HFF-Myc (cell line): ENCODE measurements around the gene MYL11.

Experiments used
- DNase-seq: peaks from one replicate; pipeline ENCODE4 v3.0.0-alpha.2; 2011; ENCODE audit warnings: low read depth; ENCODE audit errors: extremely low read depth
- H3K4me3 ChIP-seq: replicated peaks from 2 replicates; pipeline ENCODE4 v1.5.1; 2011; ENCODE audit warnings: low read depth, mild to moderate bottlenecking, control low read depth, low read length
- CTCF ChIP-seq: IDR thresholded peaks from 2 replicates; pipeline ENCODE4 v1.5.1; 2012; ENCODE audit warnings: mild to moderate bottlenecking, low read depth, low read length, control low read depth; ENCODE audit errors: missing control alignments

MYL11 gene

DNA sequence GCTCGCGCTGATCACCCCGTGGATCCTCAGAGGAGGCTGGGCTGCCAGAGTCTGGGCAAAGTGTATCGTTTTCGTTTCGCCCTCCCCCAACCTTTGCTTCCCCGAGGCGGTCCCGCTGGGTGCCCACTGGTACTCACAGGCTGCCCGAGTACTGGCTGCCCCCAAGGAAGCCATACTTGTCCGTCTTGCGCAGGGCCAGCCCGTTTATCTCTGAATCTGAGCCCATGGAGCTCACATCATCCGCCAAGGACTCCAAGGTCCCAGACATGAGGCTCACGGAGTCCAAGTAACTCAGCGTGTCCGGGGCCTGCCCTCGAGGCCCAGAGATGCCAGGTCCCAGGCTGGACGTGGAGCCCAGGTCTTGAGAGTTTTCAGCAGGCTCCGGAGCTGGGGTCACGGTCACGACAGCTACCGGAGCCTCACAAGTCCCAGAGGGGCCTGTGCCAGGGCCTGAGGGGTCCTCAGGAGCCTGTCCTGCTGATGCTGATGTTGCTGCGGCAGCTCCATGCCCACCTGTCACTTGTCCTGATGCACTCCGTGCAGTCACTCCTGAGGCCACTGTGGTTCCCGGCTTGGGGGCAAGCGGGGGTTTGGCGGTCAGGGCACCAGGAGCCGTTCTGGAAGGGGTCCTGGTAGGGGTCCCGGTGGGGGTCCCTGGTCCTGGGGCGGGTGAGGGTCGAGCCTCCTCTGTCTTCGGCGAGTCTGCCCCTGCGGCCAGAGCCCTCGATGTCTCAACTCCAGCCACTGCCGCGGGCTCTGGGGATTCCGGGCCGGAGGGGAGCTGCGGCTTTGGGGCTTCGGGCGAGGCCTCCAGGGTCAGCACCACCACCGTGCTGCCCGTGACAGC lies 5.3 kb upstream of the MYL11 start:
- no peak for DNase-seq
- peak overlapping the region; percentile 88 for H3K4me3 ChIP-seq
- TF ChIP-seq CTCF, result no peak

DNA sequence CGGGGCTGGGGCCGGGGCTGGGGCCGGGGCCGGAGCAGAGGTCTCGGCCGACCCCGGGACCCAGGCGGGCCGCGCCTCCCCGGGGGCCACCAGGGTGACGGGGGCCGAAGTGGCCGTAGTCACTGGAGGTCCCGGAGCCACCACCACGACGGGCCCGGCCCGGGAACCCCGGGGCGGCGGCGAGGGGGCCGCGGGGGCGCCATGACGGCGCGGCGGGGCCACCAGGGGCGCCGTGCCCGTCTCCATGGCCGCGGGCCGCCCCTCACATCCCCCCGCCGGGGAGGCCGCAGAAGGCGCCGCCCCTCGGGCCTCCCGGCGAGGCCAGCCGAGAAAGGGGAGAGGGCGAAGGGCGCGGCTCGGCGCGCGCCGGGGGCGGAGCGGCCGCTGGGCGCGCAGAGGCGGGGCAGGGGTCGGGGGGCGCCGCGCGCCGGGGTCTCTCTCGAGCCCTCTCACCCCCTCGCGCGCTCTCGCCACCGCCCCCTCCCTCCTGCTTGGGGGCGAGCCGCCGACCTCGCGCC lies 4.6 kb upstream of the MYL11 start:
- TF ChIP-seq CTCF, result no peak
- no peak for DNase-seq
- peak overlapping the region; percentile 88 for H3K4me3 ChIP-seq

DNA sequence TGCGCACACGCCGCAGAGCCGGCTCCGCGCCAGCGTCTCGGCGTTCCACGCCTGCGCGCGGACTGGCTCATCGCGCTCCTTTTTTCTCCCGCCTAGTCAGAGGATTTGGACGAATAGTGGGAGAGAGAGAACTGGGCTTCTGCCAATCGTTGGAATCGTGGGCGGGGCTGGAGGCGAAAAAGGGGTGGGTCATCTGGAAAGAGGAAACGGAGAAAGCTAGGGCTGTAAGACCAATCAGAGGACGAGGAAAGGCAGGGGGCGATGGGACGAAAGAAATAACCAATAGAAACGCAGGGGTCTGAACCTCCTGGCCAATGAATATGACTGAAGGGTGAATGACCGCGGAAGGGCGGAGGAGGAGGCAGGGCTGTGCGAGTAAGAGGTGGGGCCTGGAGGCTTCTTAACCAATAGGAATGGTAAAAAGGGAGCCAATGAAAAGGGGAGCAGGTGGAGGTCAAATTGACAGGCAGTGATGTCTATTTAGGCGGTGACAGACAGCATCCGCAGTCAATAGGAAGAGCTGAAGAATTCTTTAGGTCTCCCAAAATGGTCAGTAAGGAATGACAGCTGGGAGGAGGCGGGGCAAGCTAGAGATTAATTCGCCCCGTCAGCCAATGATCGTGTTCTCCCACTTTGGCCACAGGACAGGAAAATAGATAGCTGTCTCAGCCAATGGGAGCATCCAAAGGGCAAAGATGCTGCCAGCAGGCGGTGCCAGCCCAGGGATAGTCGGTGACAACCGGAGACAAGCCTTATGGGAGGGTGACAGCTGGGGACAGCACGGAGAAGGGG lies 4.0 kb upstream of the MYL11 start, which contains the start of gene TBC1D10B:
TBC1D10B (minus strand) TSS at position 39 of the 792 bp plus-strand sequence. CDS start 311 bp downstream, outside the sequence.
- TF ChIP-seq CTCF, result peak; percentile 32
- H3K4me3 ChIP-seq, result peak within 1 kb of the TSS; percentile 88

GRCh38 chr16:30371248-30371816 lies 3.3 kb upstream of the MYL11 start:
- DNase-seq, result no peak
- no peak for TF ChIP-seq CTCF

More for the DNA sequence above, 4.0 kb upstream of the MYL11 start, which contains the start of gene TBC1D10B:
- DNase-seq, result peak; percentile 100

DNA sequence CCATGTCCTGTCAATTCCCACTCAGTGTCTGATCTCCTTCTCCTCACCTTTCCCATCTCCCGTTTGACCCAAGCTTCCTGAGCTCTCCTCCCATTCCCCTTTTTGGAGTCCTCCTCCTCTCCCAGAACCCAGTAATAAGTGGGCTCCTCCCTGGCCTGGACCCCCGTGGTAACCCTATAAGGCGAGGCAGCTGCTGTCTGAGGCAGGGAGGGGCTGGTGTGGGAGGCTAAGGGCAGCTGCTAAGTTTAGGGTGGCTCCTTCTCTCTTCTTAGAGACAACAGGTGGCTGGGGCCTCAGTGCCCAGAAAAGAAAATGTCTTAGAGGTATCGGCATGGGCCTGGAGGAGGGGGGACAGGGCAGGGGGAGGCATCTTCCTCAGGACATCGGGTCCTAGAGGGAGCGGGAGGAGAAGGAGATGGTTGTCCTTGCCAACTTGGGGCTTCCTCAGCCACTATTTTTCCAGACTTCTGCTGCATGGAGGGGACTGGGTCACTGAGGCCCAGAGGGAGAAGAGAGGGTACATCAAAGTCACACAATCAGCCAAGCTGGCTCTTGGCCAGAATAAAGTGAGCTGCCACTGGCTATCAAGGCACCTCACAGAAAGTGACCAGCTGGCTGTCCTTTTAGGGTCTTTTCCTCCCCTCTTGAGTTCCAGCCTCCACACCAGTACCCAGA lies 2.4 kb upstream of the MYL11 start:
- no peak for TF ChIP-seq CTCF
- H3K4me3 ChIP-seq, result no peak overlapping the region
- no peak for DNase-seq

More at GRCh38 chr16:30371248-30371816, 3.3 kb upstream of the MYL11 start:
- peak overlapping the region; percentile 43 for H3K4me3 ChIP-seq

- no peak for TF ChIP-seq CTCF
- DNase-seq, result no peak
- no peak overlapping the region for H3K4me3 ChIP-seq
Measured at GRCh38 chr16:30372725-30373124, 1.9 kb upstream of the MYL11 start.
